GM18951 (cell line): ENCODE data around the gene IQSEC1.

ENCODE experiments used
- POLR2A ChIP-seq: IDR thresholded peaks from 4 replicates; pipeline ENCODE4 v1.6.1; 2011; ENCODE audit warnings: mild to moderate bottlenecking; ENCODE audit not compliant: insufficient read length, insufficient read depth; ENCODE audit errors: extremely low read depth
- in situ Hi-C: fragments of 300-500 bp; cut with MboI; formaldehyde crosslinking; loops from one replicate; pipeline ENCODE4 v1.12.0; 2022; ENCODE audit warnings: low sequenced_read_pairs, mixed read lengths, inconsistent platforms; ENCODE audit not compliant: unreplicated experiment

Gene IQSEC1

DNA sequence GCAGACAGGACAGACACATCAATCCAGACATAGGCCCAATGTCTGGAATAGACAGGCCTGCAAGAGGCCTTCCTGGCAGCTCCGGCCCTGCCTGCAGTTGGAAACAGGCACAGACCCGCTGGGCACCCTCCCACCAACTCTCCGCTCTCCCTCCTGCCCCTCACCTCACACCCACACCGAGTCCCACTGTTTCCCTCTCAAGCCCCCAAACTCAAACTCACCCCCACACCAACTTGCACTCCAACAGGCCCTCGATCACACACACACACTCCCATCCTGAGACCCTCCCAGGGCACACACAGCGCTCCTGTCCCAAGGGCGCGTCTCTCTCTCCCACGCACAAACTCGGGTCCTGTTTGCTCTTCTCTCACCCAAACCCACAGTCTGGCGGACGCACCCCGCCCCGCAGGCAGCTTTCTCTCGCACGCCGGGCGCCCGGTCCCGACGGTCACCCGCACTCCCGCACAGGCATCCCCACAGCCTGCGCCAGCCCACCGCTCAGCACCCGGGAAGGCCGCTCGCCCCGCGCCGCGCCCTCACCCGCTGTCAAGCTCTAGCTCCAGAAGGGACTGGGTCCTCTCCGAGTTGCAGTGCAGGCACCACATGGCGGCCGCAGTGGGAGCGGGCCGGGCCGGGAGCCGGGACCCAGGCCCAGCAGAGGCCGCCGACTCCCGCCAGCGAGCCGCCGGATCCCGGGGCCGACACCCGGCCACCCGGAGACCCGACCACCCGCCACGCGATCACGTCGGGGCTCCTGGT lies 106.2 kb downstream of the IQSEC1 start:
- TF ChIP-seq POLR2A: no peak
- in situ Hi-C loops: no loop called here

DNA sequence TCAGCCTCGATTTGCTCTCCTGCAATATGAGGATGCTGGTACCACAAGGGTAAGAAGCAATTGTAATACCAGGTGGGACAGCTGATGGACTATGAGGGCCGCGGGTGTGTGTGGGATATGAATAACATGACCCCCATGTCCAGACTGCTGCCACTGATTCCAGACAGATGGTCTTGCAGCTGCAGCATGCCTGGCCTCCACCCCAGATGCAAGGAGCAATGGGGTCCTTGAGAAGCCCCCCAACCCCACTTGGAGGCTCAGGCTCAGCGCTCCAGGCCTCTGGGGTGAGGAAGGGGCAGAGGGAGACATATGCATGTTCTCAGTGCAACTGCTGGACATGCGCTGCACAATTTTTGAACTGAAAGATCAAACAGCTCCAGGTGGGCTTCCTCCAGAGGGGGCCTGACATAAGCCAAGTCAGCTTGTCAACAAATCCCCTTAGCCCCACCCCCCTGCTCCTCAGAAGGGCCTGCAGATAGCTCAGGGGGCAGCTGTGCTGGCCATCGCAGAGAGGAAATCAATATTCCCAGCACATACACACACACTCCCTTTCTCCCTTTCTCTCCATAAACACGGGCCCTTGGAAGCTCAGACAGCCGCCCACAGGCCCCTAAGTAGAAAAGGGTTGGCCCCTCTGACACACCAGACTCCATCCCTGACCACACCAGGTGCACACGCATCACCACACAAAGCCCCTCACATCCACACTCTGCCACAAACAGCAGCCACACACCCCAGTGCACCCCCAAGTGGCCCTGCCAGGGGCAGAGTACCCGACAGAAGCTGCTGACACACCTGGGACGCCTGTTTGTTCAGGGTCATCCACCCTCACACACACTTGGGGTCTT lies 107.0 kb downstream of the IQSEC1 start:
- TF ChIP-seq POLR2A: no peak
- in situ Hi-C loops: no loop called here

DNA sequence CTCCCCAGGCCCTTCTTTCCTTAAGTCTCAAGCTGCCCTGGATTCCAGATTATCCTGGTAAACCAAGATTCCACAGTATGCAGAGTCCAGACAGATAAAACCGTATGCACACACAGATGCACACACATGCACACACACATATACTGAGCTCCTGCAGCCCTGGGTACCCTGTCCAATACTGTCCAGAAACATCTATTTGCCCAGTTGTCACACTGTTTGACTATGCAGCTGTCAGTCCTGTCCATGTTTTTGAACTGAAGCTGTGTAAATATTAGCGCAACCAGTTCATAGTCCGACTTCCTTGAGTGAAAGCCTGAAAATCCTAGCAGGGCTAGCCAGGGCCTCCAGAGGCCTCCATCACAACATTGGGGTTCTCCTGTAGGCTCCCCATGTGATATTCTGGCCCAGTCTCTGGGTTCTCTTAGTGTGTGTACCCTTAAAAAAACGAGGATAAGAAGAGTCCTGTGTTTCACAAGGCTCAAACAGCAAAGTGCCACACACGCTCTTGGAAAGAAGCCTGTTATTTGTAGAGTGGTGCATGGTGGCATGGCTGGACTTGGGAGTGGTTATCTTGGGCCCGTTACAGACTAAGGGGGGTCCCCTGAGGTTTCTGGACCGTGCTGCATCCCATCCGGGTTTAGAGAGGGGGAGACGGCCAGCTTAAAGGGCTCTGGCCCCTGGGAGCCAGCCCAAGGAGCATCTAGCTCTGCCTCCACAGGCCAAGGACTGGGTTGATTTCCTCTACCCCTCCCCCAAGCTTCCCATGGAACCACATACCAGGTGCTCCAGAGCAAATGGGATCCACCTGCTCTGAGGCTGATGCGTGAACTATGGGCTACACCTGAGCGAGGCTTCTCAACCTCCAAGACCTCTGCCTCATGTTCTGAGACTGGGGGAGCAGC lies 108.3 kb downstream of the IQSEC1 start:
- in situ Hi-C loops: no loop called here
- no peak for TF ChIP-seq POLR2A

DNA sequence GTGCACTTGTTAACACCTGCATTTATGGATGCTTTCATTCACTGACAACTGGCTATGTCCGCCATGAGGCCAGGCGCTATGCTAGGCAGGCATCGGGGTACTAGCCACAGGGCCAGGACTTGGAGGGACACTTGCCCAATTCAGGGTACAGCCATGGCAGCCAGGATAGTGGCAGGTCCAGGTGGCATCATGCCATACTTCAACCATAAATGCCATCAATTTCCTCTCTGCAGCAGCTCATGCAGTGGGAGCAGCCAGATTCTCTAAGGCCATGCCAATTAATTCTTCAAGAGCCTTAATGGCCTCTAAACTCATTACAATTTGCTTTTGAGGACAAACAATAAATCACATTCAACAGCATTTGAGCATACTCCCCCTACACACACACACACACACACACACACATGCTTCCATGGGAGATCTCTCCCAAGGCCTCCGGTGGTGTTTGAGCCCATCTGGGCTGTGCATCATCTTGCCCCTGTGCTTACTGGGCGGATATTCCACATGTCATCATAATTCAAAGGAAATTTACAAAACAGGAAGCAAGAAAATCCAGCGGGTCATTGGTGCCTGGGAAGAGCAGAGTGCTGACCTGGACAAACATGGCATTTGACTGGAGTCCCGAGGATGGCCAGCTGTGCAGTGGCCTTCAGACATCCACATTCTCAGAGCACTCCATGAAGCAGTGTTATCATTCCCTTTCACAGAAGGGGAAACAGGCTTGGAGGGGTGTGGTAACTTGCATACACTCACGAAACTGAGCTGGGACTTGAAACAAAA lies 109.1 kb downstream of the IQSEC1 start:
- no peak for TF ChIP-seq POLR2A
- in situ Hi-C loops: no loop called here

DNA sequence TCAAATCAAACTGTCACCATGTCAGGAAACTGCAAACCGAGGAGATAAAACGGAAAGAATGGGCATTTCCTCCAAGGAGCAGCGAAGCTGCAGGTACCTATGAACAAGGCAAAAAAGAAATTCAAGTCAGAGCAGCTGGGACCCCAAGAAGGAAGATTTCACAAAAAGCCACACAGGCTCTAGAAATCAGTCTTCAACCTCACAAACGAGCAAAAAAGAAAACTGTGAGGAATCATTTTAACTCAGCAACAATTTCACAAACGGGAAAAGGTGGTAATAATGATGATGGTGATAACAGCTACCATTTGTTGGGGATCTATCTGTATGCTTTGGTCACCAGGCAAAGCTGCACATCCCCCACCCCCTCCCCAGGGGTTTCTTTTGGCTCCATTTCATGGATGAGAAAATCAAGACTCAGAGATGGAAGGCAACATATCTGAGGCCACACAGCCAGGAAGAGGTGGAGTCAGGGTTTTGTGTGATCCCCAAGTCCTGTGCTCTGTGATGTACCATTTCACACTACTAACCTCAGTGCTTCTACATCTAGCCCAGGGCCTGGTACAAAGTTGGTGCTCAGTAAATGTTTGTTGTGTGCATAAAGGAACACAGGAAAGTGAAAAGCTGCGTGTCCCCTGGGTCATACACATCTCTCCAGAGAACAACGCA lies 109.9 kb downstream of the IQSEC1 start:
- in situ Hi-C loops: no loop called here
- TF ChIP-seq POLR2A: no peak

DNA sequence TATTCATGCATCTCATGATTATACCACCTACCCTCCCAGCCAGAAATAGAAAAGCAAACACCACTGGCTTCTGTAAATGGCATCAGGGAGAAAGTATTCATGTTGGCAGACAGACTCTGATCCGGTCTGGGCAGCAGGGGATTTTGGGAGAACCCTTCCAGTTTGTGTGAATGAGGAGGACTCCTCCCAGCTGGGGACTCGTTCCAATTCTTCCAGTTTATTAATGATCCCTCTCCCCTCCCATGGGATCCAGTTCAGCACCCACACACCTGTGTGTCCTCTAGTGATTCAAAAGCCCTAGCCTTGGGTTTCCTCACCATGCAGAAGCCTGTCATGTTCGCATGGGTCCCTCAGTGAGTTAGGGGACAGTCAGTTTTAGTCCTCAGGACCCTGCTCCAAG lies 110.9 kb downstream of the IQSEC1 start:
- no peak for TF ChIP-seq POLR2A
- in situ Hi-C loops: no loop called here

DNA sequence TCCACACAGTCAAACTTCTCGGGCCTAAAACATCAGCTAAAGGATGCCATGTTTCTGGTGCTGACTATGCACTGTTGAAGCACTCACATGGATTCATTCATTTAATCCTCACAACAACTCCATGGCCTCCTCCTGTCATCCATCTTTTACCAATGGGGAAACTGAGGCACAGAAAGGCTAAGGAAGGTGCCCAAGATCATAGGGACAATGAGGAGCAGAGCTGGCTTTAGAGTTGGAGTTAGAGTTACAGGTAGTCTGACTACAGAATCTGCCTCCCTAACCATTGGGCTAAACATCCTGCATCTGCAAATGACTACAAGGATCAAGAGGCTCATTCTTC lies 111.6 kb downstream of the IQSEC1 start:
- in situ Hi-C loops: no loop called here
- no peak for TF ChIP-seq POLR2A

DNA sequence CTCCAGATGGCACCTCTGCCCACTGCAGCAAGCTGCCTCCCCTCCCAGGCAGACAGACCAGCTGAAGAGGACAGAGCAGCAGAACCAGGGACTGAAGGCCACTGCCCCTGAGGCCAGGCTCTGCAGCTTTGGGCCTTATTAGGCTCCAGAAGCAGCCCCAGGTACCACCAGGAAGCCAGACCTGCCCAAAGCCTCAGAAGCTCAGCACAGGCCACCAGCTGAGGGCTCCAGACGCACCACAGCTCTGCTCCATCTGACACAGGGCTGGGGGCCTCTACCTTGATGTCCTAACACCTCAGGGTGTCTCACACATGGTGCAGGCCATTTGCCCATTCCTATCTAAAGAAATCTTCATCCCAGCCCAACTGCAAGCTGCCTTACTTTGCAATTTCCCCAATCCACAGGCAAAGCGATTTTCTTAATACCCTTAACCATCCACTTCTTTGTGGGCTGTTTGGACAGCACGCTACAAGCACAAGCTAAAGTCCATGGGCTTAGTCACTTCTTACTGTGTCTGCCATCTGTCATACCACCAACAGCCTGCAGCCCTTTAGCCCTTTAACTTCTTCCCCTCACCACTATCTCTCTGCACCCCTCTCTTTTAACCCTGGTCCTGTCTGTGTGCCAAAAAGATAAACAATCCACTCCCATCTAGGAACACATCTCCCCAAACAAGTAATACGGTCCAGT lies 112.1 kb downstream of the IQSEC1 start:
- TF ChIP-seq POLR2A: no peak
- in situ Hi-C loops: no loop called here

DNA sequence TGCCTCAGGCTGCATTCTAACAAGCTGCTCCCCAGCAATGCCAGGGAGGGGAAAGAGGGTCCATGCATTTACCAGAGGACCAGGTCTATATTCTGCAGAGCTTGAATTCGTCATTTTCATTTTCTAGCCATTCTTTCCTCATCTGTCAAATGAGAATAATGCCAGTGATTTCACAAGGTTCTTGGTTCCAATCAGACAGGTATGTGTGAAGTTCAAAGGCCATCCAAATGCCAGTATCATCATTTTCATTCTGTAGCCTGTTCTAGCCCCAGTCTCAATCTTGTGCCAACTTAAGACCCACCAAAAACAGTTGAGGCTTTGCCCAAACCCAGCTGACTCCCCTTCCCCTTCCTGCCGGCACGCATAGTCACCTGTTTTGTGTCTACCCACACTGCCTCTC lies 112.7 kb downstream of the IQSEC1 start:
- in situ Hi-C loops: no loop called here
- TF ChIP-seq POLR2A: no peak

DNA sequence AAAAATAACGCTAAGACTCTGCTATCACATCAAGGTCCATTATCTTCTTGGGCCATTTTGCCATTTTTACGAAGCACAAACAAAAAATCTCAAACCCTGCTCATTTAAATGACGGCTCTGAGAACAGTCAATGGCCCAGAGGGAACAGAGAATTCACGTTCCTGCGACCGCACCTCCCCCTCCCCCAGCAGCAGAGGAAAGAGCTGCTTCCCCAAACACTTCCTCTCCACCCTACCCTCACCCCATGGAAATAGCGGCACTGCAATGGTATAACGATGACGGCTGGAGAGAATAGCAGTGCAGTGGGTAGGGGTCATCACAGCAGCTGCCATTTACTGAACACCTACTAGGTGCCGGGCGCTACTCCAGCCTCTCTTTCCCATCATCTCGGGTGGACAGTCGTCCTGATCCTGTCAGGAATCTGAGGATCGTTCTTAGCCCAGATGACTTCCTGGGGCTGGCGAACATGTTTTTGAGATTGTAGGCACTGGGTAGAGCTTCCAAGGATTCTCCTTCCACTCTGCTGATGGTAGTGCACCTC lies 113.3 kb downstream of the IQSEC1 start:
- no peak for TF ChIP-seq POLR2A
- in situ Hi-C loops: no loop called here

DNA sequence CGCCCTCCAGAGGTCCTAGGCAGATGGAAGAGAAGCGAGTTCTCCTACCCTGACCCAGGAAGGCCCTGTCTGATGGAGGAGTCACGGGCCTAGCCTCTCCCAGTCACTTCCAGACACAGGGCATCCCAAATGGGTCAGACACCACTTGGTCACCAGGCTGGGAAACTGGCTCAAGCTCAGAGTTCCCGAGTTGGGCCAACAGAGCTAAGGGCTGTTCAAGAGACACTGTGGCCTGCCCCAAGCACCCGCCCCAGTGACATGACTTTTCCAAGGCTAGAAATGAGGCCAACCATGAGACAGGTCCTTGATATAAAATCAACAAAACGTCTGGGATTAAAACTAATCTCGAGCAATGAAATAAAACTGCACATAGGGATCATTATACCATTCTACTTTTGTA lies 113.8 kb downstream of the IQSEC1 start:
- TF ChIP-seq POLR2A: no peak
- in situ Hi-C loops: no loop called here
